ENCODE results near the gene SAMD4A.

SAMD4A gene

DNA sequence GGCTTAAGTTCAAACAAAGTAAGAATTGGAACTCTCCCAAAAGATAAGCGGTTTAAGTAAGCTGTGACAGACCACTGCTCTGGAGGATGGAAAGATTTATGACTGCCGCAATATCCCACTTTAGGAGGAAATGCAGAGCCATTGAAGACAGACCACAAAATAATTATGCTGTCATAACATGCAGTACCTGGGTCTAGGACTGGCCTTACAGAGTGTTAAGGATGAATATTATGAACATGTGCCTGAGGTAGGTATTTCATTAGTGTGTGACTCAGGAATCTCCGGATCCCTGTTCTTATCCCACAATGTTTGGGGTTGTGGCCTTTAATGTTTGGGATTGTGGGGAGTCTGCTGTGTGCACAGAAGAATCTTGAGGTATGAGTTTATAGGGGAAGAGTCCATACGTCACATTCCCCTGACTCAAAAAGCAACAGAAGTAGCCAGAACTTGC lies 114.9 kb downstream of the SAMD4A start:
- Histone ChIP-seq H3K27ac (ENCODE audit: low read length) (no peak overlapping the region), H3K27me3 (ENCODE audit: control insufficient read depth, insufficient read depth, low read length) (no peaks in the 10 kb centered on the region), H3K9ac (ENCODE audit: low read length) (no peak overlapping the region), H3K4me1 (ENCODE audit: control insufficient read depth, low read depth, low read length) (peaks cover 32% of the 10 kb centered on the region), H3K36me3 (ENCODE audit: control insufficient read depth, low read depth, low read length) (no peaks in the 10 kb centered on the region), H3K4me3 (ENCODE audit: low read length) (no peak overlapping the region), H3K9me3 (ENCODE audit: control insufficient read depth, low read depth, low read length) (no peaks in the 10 kb centered on the region)

- Histone ChIP-seq H3K27me3 (ENCODE audit: control insufficient read depth, insufficient read depth, low read length) (no peaks in the 10 kb centered on the region), H3K4me1 (ENCODE audit: control insufficient read depth, low read depth, low read length) (peaks cover 24% of the 10 kb centered on the region), H3K27ac (ENCODE audit: low read length) (no peak overlapping the region), H3K9me3 (ENCODE audit: control insufficient read depth, low read depth, low read length) (no peaks in the 10 kb centered on the region), H3K9ac (ENCODE audit: low read length) (no peak overlapping the region), H3K36me3 (ENCODE audit: control insufficient read depth, low read depth, low read length) (no peaks in the 10 kb centered on the region), H3K4me3 (ENCODE audit: low read length) (no peak overlapping the region)
Measured at GRCh38 chr14:54682578-54682977, 115.7 kb downstream of the SAMD4A start.

GRCh38 chr14:54683882-54684794 lies 117.2 kb downstream of the SAMD4A start:
- Histone ChIP-seq H3K4me1 (ENCODE audit: control insufficient read depth, low read depth, low read length) (peaks cover 18% of the 10 kb centered on the region), H3K27ac (ENCODE audit: low read length) (no peak overlapping the region), H3K4me3 (ENCODE audit: low read length) (peak overlapping the region; percentile 3), H3K9me3 (ENCODE audit: control insufficient read depth, low read depth, low read length) (no peaks in the 10 kb centered on the region), H3K9ac (ENCODE audit: low read length) (no peak overlapping the region), H3K36me3 (ENCODE audit: control insufficient read depth, low read depth, low read length) (no peaks in the 10 kb centered on the region), H3K27me3 (ENCODE audit: control insufficient read depth, insufficient read depth, low read length) (no peaks in the 10 kb centered on the region)

DNA sequence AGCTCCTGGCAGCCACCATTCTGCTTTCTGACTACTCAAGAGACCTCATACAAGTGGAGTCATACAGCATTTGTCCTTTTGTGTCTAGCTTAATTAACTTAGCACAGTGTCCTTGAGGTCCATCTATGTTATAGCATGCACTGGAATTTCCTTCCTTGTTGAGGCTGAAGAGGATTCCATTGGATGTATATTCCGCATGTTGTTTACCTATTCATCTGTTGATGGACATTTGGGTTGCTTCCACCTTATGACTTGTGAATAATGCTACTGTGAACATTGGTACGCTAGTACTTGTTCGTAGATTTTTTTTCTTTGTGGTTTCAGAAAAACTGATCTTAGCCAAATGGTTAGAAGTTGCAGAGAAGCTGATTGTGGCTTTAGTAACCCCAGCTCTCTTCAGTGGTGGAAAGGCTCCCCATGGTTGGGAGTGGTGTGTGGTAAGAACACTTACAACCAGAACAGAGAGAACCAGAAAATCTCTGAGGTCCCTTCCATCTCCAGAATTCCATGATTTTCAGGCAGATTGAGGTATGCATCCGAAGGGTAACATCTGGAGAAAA lies 118.4 kb downstream of the SAMD4A start:
- Histone ChIP-seq H3K4me3 (ENCODE audit: low read length) (no peak overlapping the region), H3K27me3 (ENCODE audit: control insufficient read depth, insufficient read depth, low read length) (no peaks in the 10 kb centered on the region), H3K4me1 (ENCODE audit: control insufficient read depth, low read depth, low read length) (peaks cover 18% of the 10 kb centered on the region), H3K36me3 (ENCODE audit: control insufficient read depth, low read depth, low read length) (no peaks in the 10 kb centered on the region), H3K9me3 (ENCODE audit: control insufficient read depth, low read depth, low read length) (no peaks in the 10 kb centered on the region), H3K9ac (ENCODE audit: low read length) (no peak overlapping the region), H3K27ac (ENCODE audit: low read length) (no peak overlapping the region)

- Histone ChIP-seq H3K9ac (ENCODE audit: low read length) (no peak overlapping the region), H3K4me3 (ENCODE audit: low read length) (no peak overlapping the region), H3K36me3 (ENCODE audit: control insufficient read depth, low read depth, low read length) (no peaks in the 10 kb centered on the region), H3K4me1 (ENCODE audit: control insufficient read depth, low read depth, low read length) (peaks cover 18% of the 10 kb centered on the region), H3K27me3 (ENCODE audit: control insufficient read depth, insufficient read depth, low read length) (no peaks in the 10 kb centered on the region), H3K9me3 (ENCODE audit: control insufficient read depth, low read depth, low read length) (no peaks in the 10 kb centered on the region), H3K27ac (ENCODE audit: low read length) (no peak overlapping the region)
Measured at GRCh38 chr14:54686219-54686870, 119.4 kb downstream of the SAMD4A start.

DNA sequence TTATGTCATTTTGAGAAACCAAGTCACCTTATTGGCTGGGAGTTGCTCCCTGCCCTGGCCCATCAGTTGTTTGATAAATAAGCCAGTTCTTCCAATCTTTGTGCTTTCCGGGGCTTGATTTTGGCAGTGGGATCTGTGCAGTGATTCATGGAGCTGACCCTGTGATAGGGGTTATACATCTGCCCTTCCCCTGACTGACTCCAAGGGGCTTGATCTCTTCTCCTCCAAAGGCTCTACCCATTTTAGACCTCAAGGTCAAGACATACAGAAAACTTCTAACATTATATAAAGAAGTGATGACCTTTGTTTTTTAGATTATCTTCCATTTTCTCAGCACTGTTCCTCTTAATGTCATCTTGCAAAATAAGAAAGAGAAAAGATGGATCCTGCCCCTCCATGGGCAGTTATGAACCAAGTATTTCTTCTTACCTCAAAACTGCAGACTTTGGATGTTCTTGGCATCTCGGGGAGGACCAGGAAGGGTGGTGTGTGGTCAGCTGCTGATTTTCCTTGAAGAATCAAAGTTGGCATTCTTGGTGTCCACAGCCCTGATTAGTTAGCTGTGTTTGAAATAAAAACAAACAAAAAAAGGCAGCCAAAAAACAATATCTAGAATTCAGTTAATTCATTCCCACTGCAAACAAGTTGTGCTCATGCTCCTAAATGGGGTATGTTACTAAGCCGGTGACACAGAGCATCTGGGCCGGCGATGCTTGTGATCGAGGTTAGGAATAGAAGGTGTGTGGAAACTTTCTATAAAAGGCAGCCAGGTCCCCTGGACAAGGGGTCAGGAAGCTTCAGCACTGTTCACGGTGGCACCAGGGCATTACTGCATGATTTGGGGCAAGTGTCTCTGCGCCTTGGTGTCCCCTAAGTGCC lies 120.2 kb downstream of the SAMD4A start:
- no peaks in the 10 kb centered on the region for H3K27me3 ChIP-seq (ENCODE audit: control insufficient read depth, insufficient read depth, low read length)
- H3K36me3 ChIP-seq (ENCODE audit: control insufficient read depth, low read depth, low read length) = no peaks in the 10 kb centered on the region
- H3K4me3 ChIP-seq (ENCODE audit: low read length) = no peak overlapping the region
- H3K9me3 ChIP-seq (ENCODE audit: control insufficient read depth, low read depth, low read length) = no peaks in the 10 kb centered on the region
- H3K4me1 ChIP-seq (ENCODE audit: control insufficient read depth, low read depth, low read length) = peaks cover 18% of the 10 kb centered on the region
- no peak overlapping the region for H3K27ac ChIP-seq (ENCODE audit: low read length)
- H3K9ac ChIP-seq (ENCODE audit: low read length) = no peak overlapping the region

DNA sequence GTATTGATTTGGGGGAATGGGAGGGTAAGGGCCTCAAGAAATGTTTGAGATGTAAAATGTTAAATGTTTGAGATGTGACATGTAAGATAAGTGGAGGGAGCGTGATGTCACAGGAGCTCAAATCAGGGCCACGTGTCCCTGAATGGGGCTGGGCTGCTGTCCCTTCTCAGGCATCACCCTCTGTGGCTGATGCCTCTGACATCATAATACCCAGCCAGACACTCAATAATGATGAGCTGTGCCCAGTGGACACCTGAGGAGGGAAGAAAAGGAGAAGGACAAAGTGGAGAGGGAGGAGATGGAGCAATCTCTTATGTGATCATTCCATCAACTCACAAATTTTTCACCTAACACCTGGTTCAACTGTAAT lies 120.8 kb downstream of the SAMD4A start:
- Histone ChIP-seq H3K9me3 (ENCODE audit: control insufficient read depth, low read depth, low read length) (no peaks in the 10 kb centered on the region), H3K4me1 (ENCODE audit: control insufficient read depth, low read depth, low read length) (peaks cover 18% of the 10 kb centered on the region), H3K36me3 (ENCODE audit: control insufficient read depth, low read depth, low read length) (no peaks in the 10 kb centered on the region), H3K4me3 (ENCODE audit: low read length) (no peak overlapping the region), H3K27ac (ENCODE audit: low read length) (no peak overlapping the region), H3K27me3 (ENCODE audit: control insufficient read depth, insufficient read depth, low read length) (no peaks in the 10 kb centered on the region), H3K9ac (ENCODE audit: low read length) (no peak overlapping the region)

- Histone ChIP-seq H3K36me3 (ENCODE audit: control insufficient read depth, low read depth, low read length) (no peaks in the 10 kb centered on the region), H3K9me3 (ENCODE audit: control insufficient read depth, low read depth, low read length) (no peaks in the 10 kb centered on the region), H3K27ac (ENCODE audit: low read length) (no peak overlapping the region), H3K4me1 (ENCODE audit: control insufficient read depth, low read depth, low read length) (peaks cover 18% of the 10 kb centered on the region), H3K9ac (ENCODE audit: low read length) (no peak overlapping the region), H3K4me3 (ENCODE audit: low read length) (no peak overlapping the region), H3K27me3 (ENCODE audit: control insufficient read depth, insufficient read depth, low read length) (no peaks in the 10 kb centered on the region)
Measured at GRCh38 chr14:54688229-54688628, 121.3 kb downstream of the SAMD4A start.

- Histone ChIP-seq H3K9me3 (ENCODE audit: control insufficient read depth, low read depth, low read length) (no peaks in the 10 kb centered on the region), H3K27me3 (ENCODE audit: control insufficient read depth, insufficient read depth, low read length) (no peaks in the 10 kb centered on the region), H3K27ac (ENCODE audit: low read length) (no peak overlapping the region), H3K4me1 (ENCODE audit: control insufficient read depth, low read depth, low read length) (peaks cover 8% of the 10 kb centered on the region), H3K36me3 (ENCODE audit: control insufficient read depth, low read depth, low read length) (no peaks in the 10 kb centered on the region), H3K4me3 (ENCODE audit: low read length) (no peak overlapping the region), H3K9ac (ENCODE audit: low read length) (no peak overlapping the region)
Measured at GRCh38 chr14:54689928-54690327, 123.0 kb downstream of the SAMD4A start.

DNA sequence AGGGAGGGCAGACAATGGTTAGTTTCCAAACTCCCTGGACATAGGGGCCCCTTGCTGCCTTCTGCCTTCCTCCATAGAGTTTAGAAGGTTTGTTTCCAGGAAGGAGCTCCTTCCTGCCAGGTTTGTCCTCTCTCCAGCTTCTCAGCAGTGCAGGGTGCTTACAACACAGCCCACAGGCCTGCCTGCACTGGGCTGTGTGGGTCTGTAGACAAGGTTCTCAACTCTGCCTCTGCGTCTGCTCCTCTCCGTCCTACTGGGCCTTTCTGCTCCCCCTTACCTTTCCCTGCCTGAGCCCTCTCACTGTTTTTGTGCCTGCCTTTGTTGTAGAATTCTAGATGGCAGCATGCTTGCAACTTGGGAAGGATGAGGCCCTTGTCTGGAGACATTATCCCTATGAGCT lies 124.0 kb downstream of the SAMD4A start:
- Histone ChIP-seq H3K4me3 (ENCODE audit: low read length) (no peak overlapping the region), H3K27me3 (ENCODE audit: control insufficient read depth, insufficient read depth, low read length) (no peaks in the 10 kb centered on the region), H3K4me1 (ENCODE audit: control insufficient read depth, low read depth, low read length) (no peaks in the 10 kb centered on the region), H3K9ac (ENCODE audit: low read length) (no peak overlapping the region), H3K27ac (ENCODE audit: low read length) (no peak overlapping the region), H3K36me3 (ENCODE audit: control insufficient read depth, low read depth, low read length) (no peaks in the 10 kb centered on the region), H3K9me3 (ENCODE audit: control insufficient read depth, low read depth, low read length) (no peaks in the 10 kb centered on the region)

All from iPS-18a (cell line).